ENCODE results near the gene TMEM140.

- TF ChIP-seq CTCF (IDR thresholded peaks at IDR 0.05 in 4 of 5, conservative IDR thresholded peaks at IDR 0.05 in 1 of 5) (no peak), POLR2A (IDR thresholded peaks at IDR 0.05) (no peak)
Observed at GRCh38 chr7:135194494-135195095, 46.7 kb downstream of the TMEM140 start.

All from gastrocnemius medialis (tissue), 4 donors.